GM06990 (cell line): ENCODE results near the gene OVCH2.

Experiments used
- DNase-seq: peaks from one replicate; pipeline ENCODE4 v3.0.0-alpha.2; 2011; ENCODE audit not compliant: insufficient read length; ENCODE audit errors: extremely low read depth
- H3K27me3 ChIP-seq: replicated peaks from 2 replicates; pipeline ENCODE4 v1.6.0; 2011; ENCODE audit warnings: low read length; ENCODE audit not compliant: control insufficient read depth, insufficient read depth
- H3K36me3 ChIP-seq: 2 replicates; pipeline ENCODE4 v1.5.1; 2011; ENCODE audit warnings: low read length; ENCODE audit not compliant: control insufficient read depth, insufficient read depth
- H3K4me3 ChIP-seq: replicated peaks from 2 replicates; pipeline ENCODE4 v1.5.1; 2011; ENCODE audit warnings: low read depth, mild to moderate bottlenecking, control low read depth, low read length
- TF ChIP-seq, protein P1 (sequence below): IDR thresholded peaks from 2 replicates; pipeline ENCODE4 v1.5.1; 2011; ENCODE audit warnings: low read length, control low read depth, mild to moderate bottlenecking, inconsistent platforms; ENCODE audit not compliant: insufficient read depth, poor library complexity, severe bottlenecking

The OVCH2 gene

DNA sequence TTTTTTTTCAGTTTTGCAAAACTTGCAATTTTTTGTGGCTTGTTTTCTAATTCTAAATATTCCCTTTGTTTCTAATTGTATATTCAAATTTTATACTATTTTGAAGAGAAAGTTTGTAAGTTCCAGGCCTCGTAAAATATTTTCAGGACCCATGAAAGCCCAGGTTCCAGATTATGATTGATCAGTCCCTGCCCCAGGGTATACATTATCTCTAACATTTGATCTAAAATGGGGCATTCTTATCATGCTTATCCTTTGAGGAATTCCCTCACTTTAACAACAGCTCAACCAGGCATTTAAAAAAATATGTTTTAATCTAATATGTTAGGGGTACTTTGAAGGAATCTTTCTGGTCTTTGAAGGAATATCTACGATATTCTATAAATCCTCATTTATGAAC, 59.4 kb downstream of the OVCH2 start:
- TF ChIP-seq, protein P1, sequence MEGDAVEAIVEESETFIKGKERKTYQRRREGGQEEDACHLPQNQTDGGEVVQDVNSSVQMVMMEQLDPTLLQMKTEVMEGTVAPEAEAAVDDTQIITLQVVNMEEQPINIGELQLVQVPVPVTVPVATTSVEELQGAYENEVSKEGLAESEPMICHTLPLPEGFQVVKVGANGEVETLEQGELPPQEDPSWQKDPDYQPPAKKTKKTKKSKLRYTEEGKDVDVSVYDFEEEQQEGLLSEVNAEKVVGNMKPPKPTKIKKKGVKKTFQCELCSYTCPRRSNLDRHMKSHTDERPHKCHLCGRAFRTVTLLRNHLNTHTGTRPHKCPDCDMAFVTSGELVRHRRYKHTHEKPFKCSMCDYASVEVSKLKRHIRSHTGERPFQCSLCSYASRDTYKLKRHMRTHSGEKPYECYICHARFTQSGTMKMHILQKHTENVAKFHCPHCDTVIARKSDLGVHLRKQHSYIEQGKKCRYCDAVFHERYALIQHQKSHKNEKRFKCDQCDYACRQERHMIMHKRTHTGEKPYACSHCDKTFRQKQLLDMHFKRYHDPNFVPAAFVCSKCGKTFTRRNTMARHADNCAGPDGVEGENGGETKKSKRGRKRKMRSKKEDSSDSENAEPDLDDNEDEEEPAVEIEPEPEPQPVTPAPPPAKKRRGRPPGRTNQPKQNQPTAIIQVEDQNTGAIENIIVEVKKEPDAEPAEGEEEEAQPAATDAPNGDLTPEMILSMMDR = no peak
- Histone ChIP-seq H3K36me3 (peaks cover 38% of the 10 kb centered on the region), H3K4me3 (no peak overlapping the region), H3K27me3 (no peaks in the 10 kb centered on the region)
- DNase-seq = no peak

DNA sequence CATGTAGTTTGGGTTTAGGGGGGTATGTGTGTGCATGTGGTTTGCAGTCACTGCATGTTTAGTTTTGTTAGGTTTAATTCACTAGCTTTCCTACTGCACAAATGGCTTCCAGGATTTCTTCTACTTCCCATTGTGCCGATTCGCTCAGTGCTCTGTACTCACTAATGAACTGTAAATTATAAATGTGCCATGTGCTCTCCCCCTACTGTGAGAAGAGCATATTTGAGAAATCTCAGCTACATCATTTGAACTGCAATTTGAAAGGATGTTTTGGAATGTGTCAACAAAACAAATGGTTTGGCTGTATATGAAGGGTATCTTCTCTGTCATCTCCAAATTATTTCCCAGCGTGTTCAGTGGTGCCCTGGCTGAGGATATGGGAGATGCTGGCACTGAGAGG, 61.1 kb downstream of the OVCH2 start:
- DNase-seq = no peak
- peaks cover 36% of the 10 kb centered on the region for H3K36me3 ChIP-seq
- TF ChIP-seq, protein P1 = no peak
- H3K4me3 ChIP-seq = no peak overlapping the region
- H3K27me3 ChIP-seq = no peaks in the 10 kb centered on the region

DNA sequence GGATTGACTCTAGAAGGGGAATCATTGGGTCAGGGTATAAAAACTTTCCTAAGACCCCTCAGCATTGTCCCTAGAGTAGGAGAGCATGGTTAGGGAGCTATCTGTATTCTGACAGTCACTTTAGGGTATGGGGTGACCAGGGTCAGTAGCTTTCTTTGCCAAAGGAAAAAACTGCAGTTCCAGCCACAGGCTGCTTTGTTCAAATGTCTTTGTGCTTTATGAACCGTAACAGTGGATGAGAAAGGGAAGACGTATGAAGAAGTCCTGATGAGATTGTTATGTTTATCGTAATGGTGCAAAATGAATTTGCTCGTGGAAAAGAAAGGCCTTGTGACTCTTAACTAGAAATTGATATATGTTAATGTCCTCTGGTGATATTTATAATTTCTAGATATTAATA, 63.0 kb downstream of the OVCH2 start:
- no peak for DNase-seq
- Histone ChIP-seq H3K36me3 (peaks cover 32% of the 10 kb centered on the region), H3K4me3 (no peak overlapping the region)

DNA sequence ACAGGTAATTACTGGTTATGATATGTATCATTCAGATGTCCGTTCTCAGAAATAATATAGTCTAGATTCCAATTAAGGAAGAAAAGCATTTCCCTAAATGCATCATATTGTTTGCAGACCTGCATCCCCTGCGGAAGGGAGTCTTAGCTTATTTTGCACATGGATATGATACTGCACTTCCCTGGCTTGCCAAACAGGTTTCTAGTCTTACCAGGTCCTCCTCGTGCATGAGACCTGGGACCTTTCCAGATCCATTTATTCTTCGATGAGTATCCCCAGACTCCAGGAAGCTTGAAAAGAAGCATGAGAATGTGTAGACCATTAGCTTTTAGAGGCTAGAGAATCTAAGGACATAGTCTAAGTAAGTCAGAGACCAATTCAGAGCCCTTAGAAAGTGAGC, 63.5 kb downstream of the OVCH2 start:
- no peaks in the 10 kb centered on the region for H3K27me3 ChIP-seq
- no peak for DNase-seq

More for the DNA sequence above, 63.0 kb downstream of the OVCH2 start:
- TF ChIP-seq, protein P1 = no peak
- H3K27me3 ChIP-seq = no peaks in the 10 kb centered on the region

DNA sequence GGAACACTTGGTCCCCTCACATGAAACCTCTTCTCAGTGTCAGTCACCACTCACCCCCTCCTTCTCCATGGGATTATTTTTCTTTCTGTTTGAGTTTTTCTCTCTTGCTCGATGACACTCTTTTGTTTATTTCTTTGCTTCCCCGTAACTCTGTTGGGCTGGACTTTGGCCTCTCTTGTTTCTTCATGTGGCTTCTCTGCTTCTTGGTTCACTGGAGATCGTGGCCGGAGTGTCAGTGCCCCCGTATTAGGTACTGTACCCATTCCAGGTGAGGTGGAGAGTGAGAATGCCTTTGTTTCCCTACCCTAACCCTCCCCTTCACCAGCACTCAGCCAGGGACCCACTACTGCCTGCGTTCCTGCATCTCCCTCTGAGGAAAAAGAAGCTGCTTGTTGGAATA, 65.5 kb downstream of the OVCH2 start:
- Histone ChIP-seq H3K36me3 (peaks cover 41% of the 10 kb centered on the region), H3K4me3 (no peak overlapping the region), H3K27me3 (no peaks in the 10 kb centered on the region)
- DNase-seq = no peak
- TF ChIP-seq, protein P1 = no peak

More for the DNA sequence above, 63.5 kb downstream of the OVCH2 start:
- Histone ChIP-seq H3K4me3 (no peak overlapping the region), H3K36me3 (peaks cover 30% of the 10 kb centered on the region)
- TF ChIP-seq, protein P1 = no peak

DNA sequence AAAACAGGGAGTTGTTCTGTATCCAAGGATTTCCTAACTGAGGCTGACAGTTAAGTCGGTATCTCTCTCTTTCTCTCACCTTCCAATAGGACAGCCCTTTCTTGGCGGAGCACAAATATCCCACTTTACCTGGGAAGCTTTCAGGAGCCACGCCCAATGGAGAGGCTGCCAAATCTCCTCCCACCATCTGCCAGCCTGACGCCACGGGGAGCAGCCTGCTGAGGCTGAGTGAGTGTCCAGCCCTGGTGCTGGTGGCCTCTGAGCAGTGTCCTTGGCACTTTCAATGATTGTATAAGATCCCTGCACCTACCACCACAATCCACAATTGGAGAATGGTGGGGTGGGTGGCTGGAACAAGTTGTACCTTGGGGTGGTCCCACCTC, 66.6 kb downstream of the OVCH2 start:
- Histone ChIP-seq H3K4me3 (no peak overlapping the region), H3K27me3 (no peaks in the 10 kb centered on the region), H3K36me3 (peaks cover 41% of the 10 kb centered on the region)
- DNase-seq = no peak
- TF ChIP-seq, protein P1 = no peak
